Caco-2 (cell line): ENCODE data around the gene USP46. TPM values are rescaled to one million over a fixed set of nuclear protein-coding genes. Genes with fewer than 3 reads are reported as not detected.

Source experiments
- BruUV-seq: library from RNA; stranded (reverse); fragments of 400-500 nt; replicated peaks from 2 replicates; lab custom pipeline; 2021; lab: Mats Ljungman, UMichigan
- CTCF ChIA-PET: fragments of 300-600 bp; sonication (Branson Sonifier 250); formaldehyde crosslinking; loops from one replicate; lab custom pipeline; 2022; ENCODE audit warnings: antibody characterized with exemption; lab: Charles Lee
- POLR2A ChIA-PET: fragments of 300-600 bp; sonication (Branson Sonifier 250); formaldehyde crosslinking; loops from one replicate; lab custom pipeline; 2022; ENCODE audit warnings: antibody characterized with exemption; lab: Charles Lee
- DNase-seq, 2 experiments: peaks; one replicate each; pipeline versions ENCODE4 v3.0.0 to v3.0.0-alpha.2; 2020 to 2022
- H3K27me3 ChIP-seq: replicated peaks from 2 replicates; pipeline ENCODE4 v1.6.0; 2011; ENCODE audit warnings: low read length; ENCODE audit not compliant: control insufficient read depth, insufficient read depth
- H3K36me3 ChIP-seq: 2 replicates; pipeline ENCODE4 v1.5.1; 2011; ENCODE audit warnings: low read length; ENCODE audit not compliant: control insufficient read depth, insufficient read depth
- H3K4me1 ChIP-seq: fragments of 250-450 bp; sonication (Bioruptor Pico); 2 replicates; pipeline ENCODE4 v1.5.1; 2020; ENCODE audit warnings: mild to moderate bottlenecking
- H3K4me3 ChIP-seq: 2 replicates; pipeline ENCODE4 v1.5.1; 2011; ENCODE audit warnings: low read depth, mild to moderate bottlenecking, control low read depth, low read length
- H3K9me3 ChIP-seq: fragments of 250-450 bp; sonication (Bioruptor Pico); 2 replicates; pipeline ENCODE4 v1.5.1; 2020; ENCODE audit warnings: mild to moderate bottlenecking, moderate library complexity
- H3K27ac Mint-ChIP-seq: one replicate; pipeline ENCODE4 v1.8.0; 2022; ENCODE audit warnings: mixed read lengths; ENCODE audit not compliant: unreplicated experiment
- H3K27me3 Mint-ChIP-seq: one replicate; pipeline ENCODE4 v1.8.0; 2022; ENCODE audit warnings: mixed read lengths; ENCODE audit not compliant: insufficient read depth, unreplicated experiment
- H3K36me3 Mint-ChIP-seq: one replicate; pipeline ENCODE4 v1.8.0; 2022; ENCODE audit warnings: mild to moderate bottlenecking, mixed read lengths; ENCODE audit not compliant: insufficient read depth, unreplicated experiment
- H3K4me1 Mint-ChIP-seq: one replicate; pipeline ENCODE4 v1.8.0; 2022; ENCODE audit warnings: low read depth, mixed read lengths; ENCODE audit not compliant: unreplicated experiment
- H3K4me3 Mint-ChIP-seq: one replicate; pipeline ENCODE4 v1.8.0; 2022; ENCODE audit warnings: mild to moderate bottlenecking, moderate library complexity, mixed read lengths; ENCODE audit not compliant: unreplicated experiment
- H3K9me3 Mint-ChIP-seq: one replicate; pipeline ENCODE4 v1.8.0; 2022; ENCODE audit warnings: mixed read lengths; ENCODE audit not compliant: unreplicated experiment
- intact Hi-C: fragments of 100-400 bp; cut with micrococcal nuclease; formaldehyde crosslinking; loops from one replicate; pipeline ENCODE4 v1.10.0; 2022; ENCODE audit not compliant: unreplicated experiment
- total RNA-seq: library from RNA; stranded (reverse); gene quantifications from 2 replicates; pipeline ENCODE4 v1.2.3, GENCODE V29; 2022
- TF ChIP-seq, protein P1 (sequence below), 2 experiments: fragments of 200-600 bp in 1 of 2; IDR thresholded peaks; 1 replicate in 1 of 2; 2 replicates in 1 of 2; pipeline versions ENCODE4 v1.5.1 to v1.8.0; 2011 to 2022; ENCODE audit warnings: antibody characterized with exemption in 1 of 2, control low read depth in 1 of 2, inconsistent platforms in 1 of 2, low read depth in 1 of 2, low read length in 1 of 2, mild to moderate bottlenecking in 1 of 2, moderate library complexity in 1 of 2; ENCODE audit not compliant: insufficient read depth in 1 of 2, severe bottlenecking in 1 of 2, unreplicated experiment in 1 of 2

The USP46 gene
- total RNA-seq, 1 experiment from 2014 or later: 32.2 TPM

GRCh38 chr4:52628543-52628942 is 30.6 kb downstream of the USP46 start:
- intact Hi-C loops: no loop called here
- H3K4me3 ChIP-seq: no peak overlapping the region
- no peak overlapping the region for H3K27ac Mint-ChIP-seq
- no peaks in the 10 kb centered on the region for H3K9me3 ChIP-seq
- H3K4me1 Mint-ChIP-seq: no peaks in the 10 kb centered on the region
- no peaks in the 10 kb centered on the region for H3K27me3 ChIP-seq
- H3K36me3 ChIP-seq: no peaks in the 10 kb centered on the region; the same call in 1 of the 2 replicates
- TF ChIP-seq, protein P1, sequence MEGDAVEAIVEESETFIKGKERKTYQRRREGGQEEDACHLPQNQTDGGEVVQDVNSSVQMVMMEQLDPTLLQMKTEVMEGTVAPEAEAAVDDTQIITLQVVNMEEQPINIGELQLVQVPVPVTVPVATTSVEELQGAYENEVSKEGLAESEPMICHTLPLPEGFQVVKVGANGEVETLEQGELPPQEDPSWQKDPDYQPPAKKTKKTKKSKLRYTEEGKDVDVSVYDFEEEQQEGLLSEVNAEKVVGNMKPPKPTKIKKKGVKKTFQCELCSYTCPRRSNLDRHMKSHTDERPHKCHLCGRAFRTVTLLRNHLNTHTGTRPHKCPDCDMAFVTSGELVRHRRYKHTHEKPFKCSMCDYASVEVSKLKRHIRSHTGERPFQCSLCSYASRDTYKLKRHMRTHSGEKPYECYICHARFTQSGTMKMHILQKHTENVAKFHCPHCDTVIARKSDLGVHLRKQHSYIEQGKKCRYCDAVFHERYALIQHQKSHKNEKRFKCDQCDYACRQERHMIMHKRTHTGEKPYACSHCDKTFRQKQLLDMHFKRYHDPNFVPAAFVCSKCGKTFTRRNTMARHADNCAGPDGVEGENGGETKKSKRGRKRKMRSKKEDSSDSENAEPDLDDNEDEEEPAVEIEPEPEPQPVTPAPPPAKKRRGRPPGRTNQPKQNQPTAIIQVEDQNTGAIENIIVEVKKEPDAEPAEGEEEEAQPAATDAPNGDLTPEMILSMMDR (IDR thresholded peaks at IDR 0.05; ENCODE audit: insufficient read depth in 1 of 2, low read depth in 1 of 2, low read length in 1 of 2, severe bottlenecking in 1 of 2, unreplicated experiment in 1 of 2): no peak
- no peak overlapping the region for H3K4me3 Mint-ChIP-seq
- H3K4me1 ChIP-seq: no peaks in the 10 kb centered on the region
- no peaks in the 10 kb centered on the region for H3K27me3 Mint-ChIP-seq
- no peaks in the 10 kb centered on the region for H3K9me3 Mint-ChIP-seq
- POLR2A ChIA-PET: no interaction called here
- CTCF ChIA-PET: no interaction called here
- H3K36me3 Mint-ChIP-seq: no peaks in the 10 kb centered on the region
- no TSS peak for BruUV-seq
- no peak for DNase-seq

- Histone ChIP-seq H3K9me3 (no peaks in the 10 kb centered on the region), H3K27me3 (no peaks in the 10 kb centered on the region), H3K4me3 (no peak overlapping the region), H3K4me1 (no peaks in the 10 kb centered on the region), H3K36me3 (no peaks in the 10 kb centered on the region; the same call in 1 of the 2 replicates)
- Mint-ChIP-seq H3K27ac (no peak overlapping the region), H3K36me3 (peaks cover under 1% of the 10 kb centered on the region), H3K9me3 (no peaks in the 10 kb centered on the region), H3K4me1 (no peaks in the 10 kb centered on the region), H3K27me3 (no peaks in the 10 kb centered on the region), H3K4me3 (no peak overlapping the region)
- CTCF ChIA-PET: no interaction called here
- POLR2A ChIA-PET: no interaction called here
- DNase-seq: no peak
- BruUV-seq: no TSS peak
- intact Hi-C loops: no loop called here
- TF ChIP-seq, protein P1 (IDR thresholded peaks at IDR 0.05; ENCODE audit: insufficient read depth in 1 of 2, low read depth in 1 of 2, low read length in 1 of 2, severe bottlenecking in 1 of 2, unreplicated experiment in 1 of 2): no peak
These were observed 31.2 kb downstream of the USP46 start for GRCh38 chr4:52627876-52628275.

- no peak overlapping the region for H3K4me3 Mint-ChIP-seq
- H3K9me3 ChIP-seq: no peaks in the 10 kb centered on the region
- DNase-seq: no peak
These were observed 33.9 kb downstream of the USP46 start for GRCh38 chr4:52625216-52625615.

More at GRCh38 chr4:52625216-52625615, 33.9 kb downstream of the USP46 start:
- ChIA-PET POLR2A (no interaction called here), CTCF (no interaction called here)
- Histone ChIP-seq H3K36me3 (no peaks in the 10 kb centered on the region; the same call in 1 of the 2 replicates), H3K27me3 (no peaks in the 10 kb centered on the region), H3K4me3 (no peak overlapping the region), H3K4me1 (no peaks in the 10 kb centered on the region)
- H3K4me1 Mint-ChIP-seq: no peaks in the 10 kb centered on the region
- no peaks in the 10 kb centered on the region for H3K9me3 Mint-ChIP-seq
- peaks cover 10% of the 10 kb centered on the region for H3K36me3 Mint-ChIP-seq
- no TSS peak for BruUV-seq
- intact Hi-C loops: no loop called here
- H3K27me3 Mint-ChIP-seq: no peaks in the 10 kb centered on the region
- H3K27ac Mint-ChIP-seq: no peak overlapping the region
- TF ChIP-seq, protein P1 (IDR thresholded peaks at IDR 0.05; ENCODE audit: insufficient read depth in 1 of 2, low read depth in 1 of 2, low read length in 1 of 2, severe bottlenecking in 1 of 2, unreplicated experiment in 1 of 2): no peak
